Ascending aorta (tissue), 2 donors: ENCODE results near the gene FAM107B. TPM values are rescaled to one million over a fixed set of nuclear protein-coding genes. Genes with fewer than 3 reads are reported as not detected.

Experiments
- DNase-seq, 2 donors: peaks; one replicate each; pipeline ENCODE4 v3.0.0-alpha.2; 2019; ENCODE audit warnings: low spot score in 2 of 2
- H3K27ac ChIP-seq, 2 donors: fragments of 200-600 bp; sonication (generic); one replicate each; pipeline ENCODE4 v1.5.1; 2016 to 2017; ENCODE audit warnings: mild to moderate bottlenecking in 1 of 2
- H3K27me3 ChIP-seq: fragments of 200-600 bp; sonication (generic); one replicate; pipeline ENCODE4 v1.5.1; 2017
- H3K36me3 ChIP-seq, 2 donors: fragments of 200-600 bp; sonication (generic); one replicate each; pipeline ENCODE4 v1.5.1; 2016
- H3K4me1 ChIP-seq, 2 donors: fragments of 200-600 bp; sonication (generic); one replicate each; pipeline ENCODE4 v1.5.1; 2016 to 2017; ENCODE audit warnings: mild to moderate bottlenecking in 1 of 2
- H3K4me3 ChIP-seq, 2 donors: fragments of 200-600 bp; sonication (generic); one replicate each; pipeline ENCODE4 v1.5.1; 2016 to 2017; ENCODE audit warnings: mild to moderate bottlenecking in 1 of 2
- H3K9me3 ChIP-seq, 2 donors: fragments of 200-600 bp; sonication (generic); one replicate each; pipeline ENCODE4 v1.5.1; 2016
- CTCF ChIP-seq, 3 experiments: fragments of 200-600 bp in 2 of 3; fragments of 450-650 bp in 1 of 3; sonication (generic) in 2 of 3; IDR thresholded peaks; one replicate each; pipeline ENCODE4 v1.5.1; 2016 to 2019; ENCODE audit warnings: antibody characterized with exemption in 3 of 3, mild to moderate bottlenecking in 1 of 3, moderate library complexity in 1 of 3
- intact Hi-C: fragments of 100-400 bp; cut with DNase I; formaldehyde crosslinking; loops from one replicate; pipeline ENCODE4 v1.15.1; 2023
- total RNA-seq: library from RNA; depleted of rRNA; stranded (reverse); fragments of >200 nt; gene quantifications from one replicate; pipeline ENCODE4 v1.1.0, GENCODE V29; 2016

FAM107B gene
- total RNA-seq, 1 donor from 2014 or later = 3.7 TPM

- no peak for TF ChIP-seq CTCF (IDR thresholded peaks at IDR 0.05)
- intact Hi-C loops = no loop called here
Measured at GRCh38 chr10:14549496-14549895, 225.2 kb downstream of the FAM107B start.

GRCh38 chr10:14548970-14549369, 225.7 kb downstream of the FAM107B start:
- Histone ChIP-seq H3K27me3 (no peaks in the 10 kb centered on the region), H3K36me3 (no peaks in the 10 kb centered on the region), H3K9me3 (no peaks in the 10 kb centered on the region), H3K27ac (no peak overlapping the region), H3K4me1 (peaks cover 0 to 12% of the 10 kb centered on the region in 2 donors), H3K4me3 (no peak overlapping the region)
- no peak for TF ChIP-seq CTCF (IDR thresholded peaks at IDR 0.05)
- DNase-seq = peak in 1 of 2 donors; percentile 19
- intact Hi-C loops = no loop called here

More at GRCh38 chr10:14549496-14549895, 225.2 kb downstream of the FAM107B start:
- Histone ChIP-seq H3K9me3 (no peaks in the 10 kb centered on the region), H3K36me3 (no peaks in the 10 kb centered on the region), H3K27ac (no peak overlapping the region), H3K4me3 (no peak overlapping the region), H3K4me1 (peaks cover 0 to 14% of the 10 kb centered on the region in 2 donors), H3K27me3 (no peaks in the 10 kb centered on the region)
- DNase-seq = peak in 1 of 2 donors; percentile 13

GRCh38 chr10:14548474-14548873, 226.2 kb downstream of the FAM107B start:
- Histone ChIP-seq H3K27me3 (no peaks in the 10 kb centered on the region), H3K36me3 (no peaks in the 10 kb centered on the region), H3K9me3 (no peaks in the 10 kb centered on the region), H3K4me1 (peaks cover 0 to 8% of the 10 kb centered on the region in 2 donors), H3K4me3 (no peak overlapping the region), H3K27ac (no peak overlapping the region)
- intact Hi-C loops = no loop called here
- no peak for TF ChIP-seq CTCF (IDR thresholded peaks at IDR 0.05)
- DNase-seq = peak in 1 of 2 donors; percentile 53

GRCh38 chr10:14547816-14548215, 226.9 kb downstream of the FAM107B start:
- Histone ChIP-seq H3K9me3 (no peaks in the 10 kb centered on the region), H3K27ac (no peak overlapping the region), H3K4me1 (peaks cover 0 to 5% of the 10 kb centered on the region in 2 donors), H3K4me3 (no peak overlapping the region), H3K36me3 (no peaks in the 10 kb centered on the region), H3K27me3 (no peaks in the 10 kb centered on the region)
- DNase-seq = no peak
- no peak for TF ChIP-seq CTCF (IDR thresholded peaks at IDR 0.05)
- intact Hi-C loops = no loop called here

- peak in 1 of 2 donors; percentile 7 for DNase-seq
- TF ChIP-seq CTCF (IDR thresholded peaks at IDR 0.05) = no peak
- intact Hi-C loops = no loop called here
Measured at GRCh38 chr10:14545827-14546226, 228.9 kb downstream of the FAM107B start.

GRCh38 chr10:14543904-14544210, 230.8 kb downstream of the FAM107B start:
- H3K4me3 ChIP-seq = no peak overlapping the region
- no peak for TF ChIP-seq CTCF (IDR thresholded peaks at IDR 0.05)
- peak overlapping the region in 1 of 2 donors; percentile 55 for H3K27ac ChIP-seq
- no peaks in the 10 kb centered on the region for H3K9me3 ChIP-seq
- DNase-seq = peak in 1 of 2 donors; percentile 39
- H3K4me1 ChIP-seq = peaks cover 0 to 3% of the 10 kb centered on the region in 2 donors
- H3K27me3 ChIP-seq = no peaks in the 10 kb centered on the region
- no peaks in the 10 kb centered on the region for H3K36me3 ChIP-seq
- intact Hi-C loops = loop anchor here (2.0 to 5.0 kb wide), 2 partner anchors 45 to 347 kb away; no protein-coding TSS in a partner anchor

More at GRCh38 chr10:14545827-14546226, 228.9 kb downstream of the FAM107B start:
- no peak overlapping the region for H3K27ac ChIP-seq
- no peaks in the 10 kb centered on the region for H3K36me3 ChIP-seq
- no peaks in the 10 kb centered on the region for H3K27me3 ChIP-seq
- no peaks in the 10 kb centered on the region for H3K9me3 ChIP-seq
- peaks cover 0 to 3% of the 10 kb centered on the region in 2 donors for H3K4me1 ChIP-seq
- no peak overlapping the region for H3K4me3 ChIP-seq
